Ovary (tissue), 9 donors: ENCODE results near the gene TAPBP. TPM values are rescaled to one million over a fixed set of nuclear protein-coding genes. Genes with fewer than 3 reads are reported as not detected.

Experiments used
- DNase-seq, 5 donors: peaks; one replicate each; pipeline ENCODE4 v3.0.0-alpha.2; 2019 to 2020
- H3K27ac ChIP-seq, 2 donors: fragments of 200-600 bp; one replicate each; pipeline versions ENCODE4 v1.5.1 to v1.8.0; 2019 to 2022
- H3K27me3 ChIP-seq: fragments of 200-600 bp; one replicate; pipeline ENCODE4 v1.8.0; 2022
- H3K36me3 ChIP-seq: fragments of 200-600 bp; sonication (generic); one replicate; pipeline ENCODE4 v1.5.1; 2019
- H3K4me1 ChIP-seq: one replicate; pipeline ENCODE4 v1.8.1; 2013; ENCODE audit warnings: mild to moderate bottlenecking, moderate library complexity; ENCODE audit not compliant: insufficient read depth
- H3K4me3 ChIP-seq: fragments of 200-600 bp; sonication (generic); one replicate; pipeline ENCODE4 v1.5.1; 2017
- H3K9me3 ChIP-seq, 2 donors: fragments of 200-600 bp in 1 of 2; sonication (generic) in 1 of 2; one replicate each; pipeline versions ENCODE4 v1.5.1 to v1.8.1; 2013 to 2019; ENCODE audit warnings: mild to moderate bottlenecking in 1 of 2, moderate library complexity in 1 of 2
- CTCF ChIP-seq, 3 donors: fragments of 450-650 bp in 2 of 3; fragments of 200-600 bp in 1 of 3; IDR thresholded peaks; one replicate each; pipeline versions ENCODE4 v1.5.1 to v1.8.0; 2016 to 2022; ENCODE audit warnings: antibody characterized with exemption in 3 of 3, mild to moderate bottlenecking in 1 of 3
- EP300 ChIP-seq: sonication (generic); formaldehyde crosslinking; IDR thresholded peaks from one replicate; pipeline ENCODE4 v1.6.1; 2017; ENCODE audit warnings: antibody characterized with exemption
- POLR2A ChIP-seq: fragments of 450-650 bp; IDR thresholded peaks from one replicate; pipeline ENCODE4 v1.6.1; 2017; ENCODE audit warnings: antibody characterized with exemption, mild to moderate bottlenecking, moderate library complexity
- WGBS, 3 donors: extraction: QIAGEN DNeasy Blood & Tissue Kit in 1 of 3; methylation state at CpG; one replicate each; pipeline versions ENCODE4 v1.1.5 to v1.1.7; 2013 to 2017; 5-methylcytosine and 5-hydroxymethylcytosine counted together
- intact Hi-C, 4 donors: fragments of 100-400 bp; cut with DNase I; formaldehyde crosslinking; loops; one replicate each; pipeline versions ENCODE4 v1.11.0 to v1.15.1; 2022 to 2023
- microRNA-seq, 3 donors: library from miRNA; unstranded; fragments of <30 nt; microRNA quantifications; one replicate each; pipeline versions ENCODE4 to v1.2.0, GENCODE V29; 2019 to 2020
- polyA plus RNA-seq, 2 donors: library from polyadenylated mRNA; stranded (reverse); fragments of 200-250 nt in 1 of 2; fragments of 350-450 nt in 1 of 2; fragmentation: Illumina TruSeq in 1 of 2; extraction: RNeasy Lipid Tissue Mini Kit (QIAGEN cat#74804) in 1 of 2; gene quantifications; one replicate each; pipeline ENCODE4 v1.2.3, GENCODE V29; 2013 to 2014
- total RNA-seq, 7 donors: library from RNA; depleted of rRNA in 2 of 7; stranded (reverse); fragments of >200 nt in 2 of 7; fragmentation: NEBNext Ultra II Directional in 3 of 7; extraction: Animal tissue kit (Norgen Biotek cat#: 25700) in 3 of 7; gene quantifications; one replicate each; pipeline versions ENCODE4 v1.1.0 to v1.2.4, GENCODE V29; 2016 to 2023
- donor health status: DM: no; HTN: no; CAD: no; lungs with moderate emphysema.
- donor health status: DM: no; HTN: no; CAD: no.
- donor health status: Bipolar disorder and iron deficiency.
- donor health status: DM: yes; HTN: yes; CAD: no.
- donor health status: DM: no; HTN: no; CAD: no.
- donor health status: DM: yes; HTN: yes; CAD: no.

TAPBP gene
- total and polyA plus RNA-seq, 9 donors: 24.4 to 121 (median 60.9) TPM

- Histone ChIP-seq H3K27me3 (no peaks in the 10 kb centered on the region), H3K4me1 (peaks cover 3% of the 10 kb centered on the region), H3K27ac (no peak overlapping the region), H3K4me3 (no peak overlapping the region), H3K36me3 (no peaks in the 10 kb centered on the region), H3K9me3 (no peaks in the 10 kb centered on the region)
- TF ChIP-seq CTCF (IDR thresholded peaks at IDR 0.05): no peak
- TF ChIP-seq EP300: no peak
- no peak for TF ChIP-seq POLR2A
- intact Hi-C loops: no loop called here
- no peak for DNase-seq
These were observed 61.1 kb downstream of the TAPBP start for GRCh38 chr6:33252759-33253158.

GRCh38 chr6:33251395-33252012 lies 62.4 kb downstream of the TAPBP start:
- Histone ChIP-seq H3K4me3 (no peak overlapping the region), H3K27me3 (no peaks in the 10 kb centered on the region), H3K27ac (no peak overlapping the region), H3K4me1 (peaks cover 3% of the 10 kb centered on the region), H3K9me3 (no peaks in the 10 kb centered on the region), H3K36me3 (no peaks in the 10 kb centered on the region)
- WGBS, 3 donors: 83 to 89% (median 86%) methylated on average over 6 of the region's 6 CpGs
- no peak for TF ChIP-seq POLR2A
- no peak for TF ChIP-seq EP300
- TF ChIP-seq CTCF (IDR thresholded peaks at IDR 0.05): no peak
- DNase-seq: no peak
- intact Hi-C loops: no loop called here

- Histone ChIP-seq H3K4me3 (no peak overlapping the region), H3K4me1 (peaks cover 3% of the 10 kb centered on the region), H3K27ac (no peak overlapping the region), H3K36me3 (no peaks in the 10 kb centered on the region), H3K9me3 (no peaks in the 10 kb centered on the region), H3K27me3 (no peaks in the 10 kb centered on the region)
- intact Hi-C loops: no loop called here
- no peak for DNase-seq
- no peak for TF ChIP-seq EP300
- TF ChIP-seq POLR2A: no peak
- no peak for TF ChIP-seq CTCF (IDR thresholded peaks at IDR 0.05)
- 90 to 94% (median 93%) methylated on average over 13 of the region's 13 CpGs for WGBS, 3 donors
These were observed 63.1 kb downstream of the TAPBP start for GRCh38 chr6:33250731-33251130.

- no peaks in the 10 kb centered on the region for H3K36me3 ChIP-seq
- H3K27me3 ChIP-seq: no peaks in the 10 kb centered on the region
- H3K4me3 ChIP-seq: peak overlapping the region; percentile 62
- no peak for TF ChIP-seq CTCF (IDR thresholded peaks at IDR 0.05)
- no peaks in the 10 kb centered on the region for H3K9me3 ChIP-seq
- H3K4me1 ChIP-seq: peaks cover 3% of the 10 kb centered on the region
- 9 to 17% (median 12%) methylated on average over 14 to 15 of the region's 15 CpGs for WGBS, 3 donors
- H3K27ac ChIP-seq: peak overlapping the region; percentile 78 to 84
- intact Hi-C loops: loop anchor here (2.0 to 10.0 kb wide), 5 partner anchors 87 to 245 kb away; partner anchors contain the start of gene HLA-DOA (in 3 of the 4)
- DNase-seq: peak in 3 of 5 donors; percentile 41 to 53 (median 47)
These were observed 63.9 kb downstream of the TAPBP start for GRCh38 chr6:33249732-33250630.

Small RNAs within 50 kb of the gene (microRNA-seq; reads per million reads assigned to microRNA genes)
- gene MIR6834 (0 reads per million in 3 donors), gene MIR6873 (0 to 0.16 (median 0) reads per million in 3 donors)

Other genes with a start within 250 kb of the TAPBP start
- gene HLA-DPA1, start 240.4 kb downstream of the TAPBP start, total RNA-seq: 10 to 100 TPM; 11.8 to 62.0 (median 46.8) TPM
- 100 to 1,000 TPM in 1 of 2 donors, 10 to 100 TPM in 1; 26.7 to 304 TPM for gene HLA-DPA1, start 240.4 kb downstream of the TAPBP start, polyA plus RNA-seq
- 10 to 100 TPM; 19.4 to 85.8 (median 44.7) TPM for gene HLA-DPB1, start 238.1 kb downstream of the TAPBP start, total RNA-seq
- gene HLA-DPB1, start 238.1 kb downstream of the TAPBP start, polyA plus RNA-seq: 100 to 1,000 TPM in 1 of 2 donors, 10 to 100 TPM in 1; 39.5 to 120 TPM
- gene COL11A2, start 121.6 kb downstream of the TAPBP start, total RNA-seq: 1 to 10 TPM in 2 of 7 donors, under 1 TPM in 5; 0.53 to 1.2 (median 0.92) TPM
- gene COL11A2, start 121.6 kb downstream of the TAPBP start, polyA plus RNA-seq: under 1 TPM; 0.52 to 0.96 TPM
- gene RXRB, start 113.4 kb downstream of the TAPBP start, total RNA-seq: 10 to 100 TPM; 19.8 to 54.0 (median 48.5) TPM
- 10 to 100 TPM; 40.9 to 42.1 TPM for gene RXRB, start 113.4 kb downstream of the TAPBP start, polyA plus RNA-seq
- 10 to 100 TPM; 27.4 to 73.7 (median 61.2) TPM for gene SLC39A7, start 113.2 kb downstream of the TAPBP start, total RNA-seq
- 10 to 100 TPM; 54.0 to 80.0 TPM for gene SLC39A7, start 113.2 kb downstream of the TAPBP start, polyA plus RNA-seq
- 10 to 100 TPM in 2 of 7 donors, 1 to 10 TPM in 5; 4.0 to 18.4 (median 7.7) TPM for gene HSD17B8, start 109.4 kb downstream of the TAPBP start, total RNA-seq
- gene HSD17B8, start 109.4 kb downstream of the TAPBP start, polyA plus RNA-seq: 10 to 100 TPM in 1 of 2 donors, 1 to 10 TPM in 1; 9.4 to 10.3 TPM
- gene RING1, start 105.6 kb downstream of the TAPBP start, total RNA-seq: 10 to 100 TPM; 20.7 to 70.6 (median 52.3) TPM
- gene RING1, start 105.6 kb downstream of the TAPBP start, polyA plus RNA-seq: 10 to 100 TPM; 37.3 to 51.7 TPM
- gene VPS52, start 42.2 kb downstream of the TAPBP start, total RNA-seq: 10 to 100 TPM; 24.0 to 55.6 (median 45.2) TPM
- gene VPS52, start 42.2 kb downstream of the TAPBP start, polyA plus RNA-seq: 10 to 100 TPM; 39.5 to 56.7 TPM
- 1,000 to 10,000 TPM; 4,177 to 8,845 (median 4,854) TPM for gene RPS18, start 42.0 kb downstream of the TAPBP start, total RNA-seq
- over 10,000 TPM in 1 of 2 donors, 1,000 to 10,000 TPM in 1; 6,405 to 11,953 TPM for gene RPS18, start 42.0 kb downstream of the TAPBP start, polyA plus RNA-seq
- 10 to 100 TPM in 2 of 7 donors, 1 to 10 TPM in 5; 4.3 to 10.6 (median 6.9) TPM for gene B3GALT4, start 37.0 kb downstream of the TAPBP start, total RNA-seq
- gene B3GALT4, start 37.0 kb downstream of the TAPBP start, polyA plus RNA-seq: 1 to 10 TPM; 2.7 to 7.4 TPM
- 10 to 100 TPM; 29.1 to 58.5 (median 35.0) TPM for gene WDR46, start 24.8 kb downstream of the TAPBP start, total RNA-seq
- 10 to 100 TPM; 25.5 to 27.0 TPM for gene WDR46, start 24.8 kb downstream of the TAPBP start, polyA plus RNA-seq
- 10 to 100 TPM in 6 of 7 donors, 1 to 10 TPM in 1; 9.8 to 46.8 (median 42.0) TPM for gene PFDN6, start 24.5 kb downstream of the TAPBP start, total RNA-seq
- 10 to 100 TPM; 80.3 to 83.0 TPM for gene PFDN6, start 24.5 kb downstream of the TAPBP start, polyA plus RNA-seq
- 10 to 100 TPM; 41.4 to 82.0 (median 64.9) TPM for gene RGL2, start 15.1 kb downstream of the TAPBP start, total RNA-seq
- gene RGL2, start 15.1 kb downstream of the TAPBP start, polyA plus RNA-seq: 10 to 100 TPM; 26.9 to 66.0 TPM
- 10 to 100 TPM; 17.9 to 38.0 (median 26.1) TPM for gene ZBTB22, start 3.7 kb upstream of the TAPBP start, total RNA-seq
- gene ZBTB22, start 3.7 kb upstream of the TAPBP start, polyA plus RNA-seq: 10 to 100 TPM; 13.7 to 26.5 TPM
- 10 to 100 TPM; 18.8 to 38.9 (median 33.4) TPM for gene DAXX, start 8.9 kb upstream of the TAPBP start, total RNA-seq
- 10 to 100 TPM; 30.8 to 81.5 TPM for gene DAXX, start 8.9 kb upstream of the TAPBP start, polyA plus RNA-seq
- gene KIFC1, start 77.7 kb upstream of the TAPBP start, total RNA-seq: 1 to 10 TPM in 6 of 7 donors, under 1 TPM in 1; 0.60 to 3.9 (median 2.2) TPM
- gene KIFC1, start 77.7 kb upstream of the TAPBP start, polyA plus RNA-seq: 1 to 10 TPM; 1.7 to 2.3 TPM
- 100 to 1,000 TPM in 5 of 7 donors, 10 to 100 TPM in 2; 94.3 to 182 (median 123) TPM for gene PHF1, start 96.9 kb upstream of the TAPBP start, total RNA-seq
- 100 to 1,000 TPM in 1 of 2 donors, 10 to 100 TPM in 1; 80.7 to 179 TPM for gene PHF1, start 96.9 kb upstream of the TAPBP start, polyA plus RNA-seq
- 100 to 1,000 TPM; 125 to 238 (median 177) TPM for gene CUTA, start 104.0 kb upstream of the TAPBP start, total RNA-seq
- gene CUTA, start 104.0 kb upstream of the TAPBP start, polyA plus RNA-seq: 100 to 1,000 TPM; 173 to 250 TPM
- 10 to 100 TPM; 17.5 to 60.0 (median 43.1) TPM for gene SYNGAP1, start 106.0 kb upstream of the TAPBP start, total RNA-seq
- gene SYNGAP1, start 106.0 kb upstream of the TAPBP start, polyA plus RNA-seq: 10 to 100 TPM; 14.6 to 29.8 TPM
- gene ZBTB9, start 140.5 kb upstream of the TAPBP start, total RNA-seq: 10 to 100 TPM in 3 of 7 donors, 1 to 10 TPM in 4; 2.4 to 13.5 (median 8.8) TPM
- gene ZBTB9, start 140.5 kb upstream of the TAPBP start, polyA plus RNA-seq: 10 to 100 TPM in 1 of 2 donors, 1 to 10 TPM in 1; 5.5 to 10.8 TPM